ENCODE measurements around the gene NUDT2. TPM values are rescaled to one million over a fixed set of nuclear protein-coding genes. Genes with fewer than 3 reads are reported as not detected.
"Not testable (repeated sequence)": the region's sequence is repeated elsewhere in the genome, so short reads cannot be mapped to it uniquely, and the experiment has no call there.

The NUDT2 gene
- total and polyA plus RNA-seq, 4 donors, result 22.2 to 30.2 (median 26.5) TPM

DNA sequence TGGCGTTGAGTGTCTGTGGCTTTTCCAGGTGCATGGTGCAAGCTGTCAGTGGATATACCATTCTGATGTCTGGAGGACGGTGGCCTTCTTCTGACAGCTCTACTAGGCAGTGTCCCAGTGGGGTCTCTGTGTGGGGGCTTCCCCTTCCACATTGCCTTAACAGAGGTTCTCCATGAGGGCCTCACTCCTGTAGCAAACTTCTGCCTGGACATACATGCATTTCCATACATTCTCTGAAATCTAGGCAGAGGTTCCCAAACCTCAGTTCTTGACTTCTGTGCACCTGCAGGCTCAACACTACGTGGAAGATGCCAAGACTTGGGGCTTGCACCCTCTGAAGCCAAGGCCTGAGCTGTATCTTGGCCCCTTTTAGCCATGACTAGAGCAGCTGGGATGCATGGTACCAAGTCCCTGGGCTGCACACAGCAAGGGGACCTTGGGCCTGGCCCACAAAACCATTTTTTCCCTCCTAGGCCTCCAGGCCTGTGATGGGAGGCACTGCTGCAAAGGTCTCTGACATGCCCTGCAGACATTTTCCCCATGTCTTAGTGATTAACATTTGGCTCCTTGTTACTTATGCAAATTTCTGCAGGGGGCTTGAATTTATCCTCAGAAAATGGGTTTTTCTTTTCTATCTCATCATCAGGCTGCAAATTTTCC lies 38.5 kb downstream of the NUDT2 start:
- not testable (repeated sequence) for H3K9me3 ChIP-seq (ENCODE audit: control insufficient read depth, insufficient read depth, low read length); H3K27ac ChIP-seq (ENCODE audit: low read depth, low read length); H3K4me3 ChIP-seq (ENCODE audit: low read depth, low read length); DNase-seq (ENCODE audit: low read depth in 4 of 6, low spot score in 6 of 6)
- peaks cover 29% of the 10 kb centered on the region for H3K36me3 ChIP-seq (ENCODE audit: control insufficient read depth, insufficient read depth, low read length)
- H3K4me1 ChIP-seq (ENCODE audit: control insufficient read depth, insufficient read depth, low read length), result peaks cover 20% of the 10 kb centered on the region
- 100% methylated on average over 3 of the region's 3 CpGs for WGBS (ENCODE audit: insufficient coverage)
- peaks cover 17% of the 10 kb centered on the region for H3K27me3 ChIP-seq (ENCODE audit: control insufficient read depth, insufficient read depth, low read length)

- not testable (repeated sequence) for H3K9me3 ChIP-seq (ENCODE audit: control insufficient read depth, insufficient read depth, low read length); H3K27ac ChIP-seq (ENCODE audit: low read depth, low read length); H3K4me3 ChIP-seq (ENCODE audit: low read depth, low read length); DNase-seq (ENCODE audit: low read depth in 4 of 6, low spot score in 6 of 6)
- H3K27me3 ChIP-seq (ENCODE audit: control insufficient read depth, insufficient read depth, low read length), result peaks cover 17% of the 10 kb centered on the region
- WGBS (ENCODE audit: insufficient coverage), result 100% methylated on average over 3 of the region's 5 CpGs
- peaks cover 32% of the 10 kb centered on the region for H3K36me3 ChIP-seq (ENCODE audit: control insufficient read depth, insufficient read depth, low read length)
- H3K4me1 ChIP-seq (ENCODE audit: control insufficient read depth, insufficient read depth, low read length), result peaks cover 20% of the 10 kb centered on the region
Observed at GRCh38 chr9:34368796-34369195, 39.4 kb downstream of the NUDT2 start.

DNA sequence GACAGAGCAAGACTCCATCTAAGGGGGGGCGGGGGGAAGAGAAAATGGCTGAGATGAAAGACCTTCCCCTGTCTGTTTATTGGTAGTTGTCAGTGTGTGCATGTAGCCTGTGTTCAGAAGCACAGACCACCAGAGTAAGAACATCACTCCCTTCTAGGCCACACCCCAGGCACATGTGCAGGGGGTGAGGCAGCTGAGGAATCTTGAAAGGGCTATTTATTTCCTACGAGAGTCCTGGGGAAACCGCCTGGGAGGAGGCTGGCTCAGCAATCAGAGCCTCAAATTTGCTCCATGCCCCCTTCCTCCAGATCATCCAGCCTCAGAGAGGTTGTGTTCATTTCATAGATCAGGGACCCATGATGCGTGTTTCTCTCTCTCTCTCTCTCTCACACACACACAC lies 40.3 kb downstream of the NUDT2 start:
- Histone ChIP-seq H3K9me3 (ENCODE audit: control insufficient read depth, insufficient read depth, low read length) (peaks cover 3% of the 10 kb centered on the region), H3K36me3 (ENCODE audit: control insufficient read depth, insufficient read depth, low read length) (peaks cover 32% of the 10 kb centered on the region), H3K27me3 (ENCODE audit: control insufficient read depth, insufficient read depth, low read length) (peaks cover 17% of the 10 kb centered on the region), H3K4me1 (ENCODE audit: control insufficient read depth, insufficient read depth, low read length) (peaks cover 19% of the 10 kb centered on the region), H3K4me3 (ENCODE audit: low read depth, low read length) (no peak overlapping the region), H3K27ac (ENCODE audit: low read depth, low read length) (no peak overlapping the region)
- WGBS (ENCODE audit: insufficient coverage), result 86% methylated on average over 1 of the region's 4 CpGs
- no peak for DNase-seq (ENCODE audit: low read depth in 4 of 6, low spot score in 6 of 6)

- DNase-seq (ENCODE audit: low read depth in 4 of 6, low spot score in 6 of 6), result no peak
- Histone ChIP-seq H3K36me3 (ENCODE audit: control insufficient read depth, insufficient read depth, low read length) (peaks cover 32% of the 10 kb centered on the region), H3K27me3 (ENCODE audit: control insufficient read depth, insufficient read depth, low read length) (peaks cover 17% of the 10 kb centered on the region), H3K4me1 (ENCODE audit: control insufficient read depth, insufficient read depth, low read length) (peaks cover 23% of the 10 kb centered on the region), H3K4me3 (ENCODE audit: low read depth, low read length) (peak overlapping the region; percentile 16), H3K27ac (ENCODE audit: low read depth, low read length) (no peak overlapping the region), H3K9me3 (ENCODE audit: control insufficient read depth, insufficient read depth, low read length) (peaks cover 3% of the 10 kb centered on the region)
- WGBS (ENCODE audit: insufficient coverage), result 50% methylated on average over 20 of the region's 23 CpGs
Observed at GRCh38 chr9:34370335-34370969, 41.1 kb downstream of the NUDT2 start.

DNA sequence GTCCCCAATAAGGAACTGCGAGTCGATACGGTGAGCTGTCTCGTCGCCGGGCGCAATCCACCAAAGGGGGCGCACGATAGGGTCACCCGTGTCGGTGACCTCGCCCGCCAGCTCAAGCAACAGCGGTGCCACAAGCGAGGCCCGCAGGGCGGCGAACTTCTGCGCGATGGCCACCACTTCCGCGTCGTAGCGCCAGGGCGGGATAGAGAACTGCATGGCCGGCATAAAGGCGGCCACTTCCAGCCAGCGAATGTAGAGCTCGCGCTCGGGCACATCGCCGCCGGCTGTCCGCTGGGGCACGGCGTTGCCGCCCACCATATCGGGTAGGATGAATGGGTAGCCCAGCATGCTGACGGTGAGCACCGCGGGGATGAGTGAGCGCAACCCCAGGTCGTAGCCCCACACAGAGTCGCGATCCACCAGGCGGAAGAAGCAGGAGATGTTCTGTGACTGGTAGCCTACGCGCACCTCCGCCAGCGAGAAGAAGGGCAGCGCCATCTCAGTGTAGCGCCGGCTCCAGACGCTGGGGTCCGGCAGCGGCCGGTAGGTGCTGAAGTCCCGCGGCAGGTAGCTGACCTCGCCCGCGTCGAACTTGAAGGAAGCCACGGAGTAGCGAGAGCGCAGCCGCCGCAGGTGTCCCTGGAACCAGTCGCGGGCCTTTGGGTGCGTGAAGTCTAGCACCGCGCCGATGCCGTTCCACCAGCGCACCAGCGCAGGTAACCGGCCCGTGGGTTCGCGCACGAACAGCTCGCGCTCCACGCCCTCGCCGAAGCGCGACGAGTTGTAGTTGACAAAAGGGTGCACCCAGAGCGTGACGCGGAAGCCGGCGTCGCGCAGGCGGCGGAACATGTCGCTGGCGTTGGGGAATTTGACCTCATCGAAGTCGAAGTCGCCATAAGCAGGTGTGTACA lies 41.9 kb downstream of the NUDT2 start:
- H3K4me3 ChIP-seq (ENCODE audit: low read depth, low read length), result peak overlapping the region; percentile 16
- DNase-seq (ENCODE audit: low read depth in 4 of 6, low spot score in 6 of 6), result peak in 1 of 6 donors; percentile 12
- peaks cover 32% of the 10 kb centered on the region for H3K36me3 ChIP-seq (ENCODE audit: control insufficient read depth, insufficient read depth, low read length)
- H3K27me3 ChIP-seq (ENCODE audit: control insufficient read depth, insufficient read depth, low read length), result peaks cover 17% of the 10 kb centered on the region
- peaks cover 29% of the 10 kb centered on the region for H3K4me1 ChIP-seq (ENCODE audit: control insufficient read depth, insufficient read depth, low read length)
- 43% methylated on average over 105 of the region's 105 CpGs for WGBS (ENCODE audit: insufficient coverage)
- no peak overlapping the region for H3K27ac ChIP-seq (ENCODE audit: low read depth, low read length)
- peaks cover 3% of the 10 kb centered on the region for H3K9me3 ChIP-seq (ENCODE audit: control insufficient read depth, insufficient read depth, low read length)

- Histone ChIP-seq H3K9me3 (ENCODE audit: control insufficient read depth, insufficient read depth, low read length) (peaks cover 3% of the 10 kb centered on the region), H3K4me1 (ENCODE audit: control insufficient read depth, insufficient read depth, low read length) (peaks cover 37% of the 10 kb centered on the region), H3K27me3 (ENCODE audit: control insufficient read depth, insufficient read depth, low read length) (peaks cover 17% of the 10 kb centered on the region), H3K36me3 (ENCODE audit: control insufficient read depth, insufficient read depth, low read length) (peaks cover 32% of the 10 kb centered on the region), H3K4me3 (ENCODE audit: low read depth, low read length) (no peak overlapping the region), H3K27ac (ENCODE audit: low read depth, low read length) (no peak overlapping the region)
- no peak for DNase-seq (ENCODE audit: low read depth in 4 of 6, low spot score in 6 of 6)
- WGBS (ENCODE audit: insufficient coverage), result 63% methylated on average over 56 of the region's 60 CpGs
Observed at GRCh38 chr9:34371886-34372466, 42.6 kb downstream of the NUDT2 start.

GRCh38 chr9:34372467-34373011 lies 43.2 kb downstream of the NUDT2 start:
- Histone ChIP-seq H3K9me3 (ENCODE audit: control insufficient read depth, insufficient read depth, low read length) (peaks cover 3% of the 10 kb centered on the region), H3K27ac (ENCODE audit: low read depth, low read length) (no peak overlapping the region), H3K36me3 (ENCODE audit: control insufficient read depth, insufficient read depth, low read length) (peaks cover 32% of the 10 kb centered on the region), H3K4me3 (ENCODE audit: low read depth, low read length) (no peak overlapping the region), H3K4me1 (ENCODE audit: control insufficient read depth, insufficient read depth, low read length) (peaks cover 42% of the 10 kb centered on the region), H3K27me3 (ENCODE audit: control insufficient read depth, insufficient read depth, low read length) (peaks cover 17% of the 10 kb centered on the region)
- 57% methylated on average over 41 of the region's 41 CpGs for WGBS (ENCODE audit: insufficient coverage)
- DNase-seq (ENCODE audit: low read depth in 4 of 6, low spot score in 6 of 6), result peak in 1 of 6 donors; percentile 47

DNA sequence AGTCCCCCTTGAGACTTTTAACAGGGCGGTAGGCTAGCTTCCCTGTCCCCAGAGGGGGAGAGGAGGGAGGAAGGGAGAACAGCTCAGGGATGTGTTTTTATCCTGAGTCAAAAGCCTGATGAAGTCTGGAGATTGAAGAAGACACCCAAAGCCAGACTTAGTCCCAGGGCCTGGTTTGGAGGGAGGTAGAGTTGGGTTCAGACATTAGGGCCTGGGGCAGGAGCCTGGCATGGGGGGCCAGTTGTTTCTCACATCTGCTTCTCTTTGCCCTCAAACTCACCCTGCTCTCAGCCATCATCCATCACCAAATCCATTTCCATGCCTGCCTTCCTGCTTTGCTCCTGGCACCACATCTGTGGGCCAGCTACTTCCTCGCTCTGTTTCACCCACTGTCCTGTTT lies 44.4 kb downstream of the NUDT2 start:
- WGBS (ENCODE audit: insufficient coverage), result 74% methylated on average over 1 of the region's 2 CpGs
- Histone ChIP-seq H3K4me1 (ENCODE audit: control insufficient read depth, insufficient read depth, low read length) (peaks cover 43% of the 10 kb centered on the region), H3K9me3 (ENCODE audit: control insufficient read depth, insufficient read depth, low read length) (peaks cover 3% of the 10 kb centered on the region), H3K4me3 (ENCODE audit: low read depth, low read length) (no peak overlapping the region), H3K27me3 (ENCODE audit: control insufficient read depth, insufficient read depth, low read length) (peaks cover 17% of the 10 kb centered on the region), H3K36me3 (ENCODE audit: control insufficient read depth, insufficient read depth, low read length) (peaks cover 32% of the 10 kb centered on the region), H3K27ac (ENCODE audit: low read depth, low read length) (no peak overlapping the region)
- DNase-seq (ENCODE audit: low read depth in 4 of 6, low spot score in 6 of 6), result no peak

DNA sequence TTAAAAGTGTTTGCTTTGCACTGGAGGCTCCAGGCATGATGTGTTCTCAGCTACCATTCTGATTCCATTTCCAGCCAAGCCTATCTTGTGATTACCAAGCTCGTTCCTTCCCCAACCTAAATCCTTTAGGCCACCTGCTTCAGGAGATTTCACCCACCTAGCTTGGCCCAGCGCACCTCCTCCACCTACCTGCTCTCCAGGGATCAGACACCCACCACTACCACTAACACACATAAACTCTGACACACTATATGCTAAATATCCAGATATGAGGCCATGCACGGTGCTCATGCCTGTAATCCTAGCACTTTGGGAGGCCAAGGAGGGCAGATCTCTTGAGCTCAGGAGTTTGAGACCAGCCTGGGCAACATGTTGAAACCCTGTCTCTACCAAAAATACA lies 45.0 kb downstream of the NUDT2 start:
- DNase-seq (ENCODE audit: low read depth in 4 of 6, low spot score in 6 of 6), result no peak
- WGBS (ENCODE audit: insufficient coverage), result 81% methylated on average over 3 of the region's 3 CpGs
- no peak overlapping the region for H3K4me3 ChIP-seq (ENCODE audit: low read depth, low read length)
- H3K4me1 ChIP-seq (ENCODE audit: control insufficient read depth, insufficient read depth, low read length), result peaks cover 45% of the 10 kb centered on the region
- H3K9me3 ChIP-seq (ENCODE audit: control insufficient read depth, insufficient read depth, low read length), result peaks cover 3% of the 10 kb centered on the region
- peaks cover 32% of the 10 kb centered on the region for H3K36me3 ChIP-seq (ENCODE audit: control insufficient read depth, insufficient read depth, low read length)
- peaks cover 17% of the 10 kb centered on the region for H3K27me3 ChIP-seq (ENCODE audit: control insufficient read depth, insufficient read depth, low read length)
- no peak overlapping the region for H3K27ac ChIP-seq (ENCODE audit: low read depth, low read length)
